HG03039 (cell line): Measurements from ENCODE around the gene GTF2F2.

ENCODE experiments used
- ATAC-seq: cut with Tn5 transposase; IDR thresholded peaks from one replicate; pipeline ENCODE4 v1.9.1; 2021; ENCODE audit warnings: mild to moderate bottlenecking, moderate library complexity; ENCODE audit not compliant: unreplicated experiment

The GTF2F2 gene

GRCh38 chr13:45120967-45121831 is 889 bp downstream of the GTF2F2 start:
- no peak for ATAC-seq

GRCh38 chr13:45122941-45123340 is 2.6 kb downstream of the GTF2F2 start:
- no peak for ATAC-seq

GRCh38 chr13:45132369-45133064 is 12.2 kb downstream of the GTF2F2 start:
- no peak for ATAC-seq

- ATAC-seq = no peak
Measured at GRCh38 chr13:45133396-45134118, 13.2 kb downstream of the GTF2F2 start.

- ATAC-seq = no peak
Measured at GRCh38 chr13:45136741-45137504, 16.6 kb downstream of the GTF2F2 start.

GRCh38 chr13:45137526-45137925 is 17.2 kb downstream of the GTF2F2 start:
- no peak for ATAC-seq

GRCh38 chr13:45138282-45138681 is 18.0 kb downstream of the GTF2F2 start:
- no peak for ATAC-seq

GRCh38 chr13:45141369-45141768 is 21.1 kb downstream of the GTF2F2 start:
- no peak for ATAC-seq

- no peak for ATAC-seq
Measured at GRCh38 chr13:45142440-45143345, 22.4 kb downstream of the GTF2F2 start.

- no peak for ATAC-seq
Measured at GRCh38 chr13:45143346-45143751, 23.0 kb downstream of the GTF2F2 start.

GRCh38 chr13:45149964-45150363 is 29.7 kb downstream of the GTF2F2 start:
- ATAC-seq = no peak

- no peak for ATAC-seq
Measured at GRCh38 chr13:45156565-45157361, 36.5 kb downstream of the GTF2F2 start.

- ATAC-seq = no peak
Measured at GRCh38 chr13:45162194-45162593, 41.9 kb downstream of the GTF2F2 start.

- no peak for ATAC-seq
Measured at GRCh38 chr13:45162821-45163220, 42.5 kb downstream of the GTF2F2 start.

GRCh38 chr13:45166858-45167257 is 46.5 kb downstream of the GTF2F2 start:
- no peak for ATAC-seq

- no peak for ATAC-seq
Measured at GRCh38 chr13:45167611-45168554, 47.6 kb downstream of the GTF2F2 start.

GRCh38 chr13:45168555-45168930 is 48.2 kb downstream of the GTF2F2 start:
- ATAC-seq = no peak

GRCh38 chr13:45174478-45174877 is 54.2 kb downstream of the GTF2F2 start:
- ATAC-seq = no peak
